22Rv1 (cell line): ENCODE measurements around the gene ACOX1.

ENCODE experiments used
- H3K27ac ChIP-seq: fragments of 450-650 bp; 2 replicates; pipeline ENCODE4 v1.5.1; 2017
- ZFX ChIP-seq: fragments of 450-650 bp; IDR thresholded peaks from 2 replicates; pipeline ENCODE4 v1.6.1; 2017; ENCODE audit warnings: antibody characterized with exemption, borderline replicate concordance
- TF ChIP-seq, protein P1 (sequence below): fragments of 450-650 bp; IDR thresholded peaks from 2 replicates; pipeline ENCODE4 v1.5.1; 2017; ENCODE audit warnings: mild to moderate bottlenecking

Gene ACOX1

DNA sequence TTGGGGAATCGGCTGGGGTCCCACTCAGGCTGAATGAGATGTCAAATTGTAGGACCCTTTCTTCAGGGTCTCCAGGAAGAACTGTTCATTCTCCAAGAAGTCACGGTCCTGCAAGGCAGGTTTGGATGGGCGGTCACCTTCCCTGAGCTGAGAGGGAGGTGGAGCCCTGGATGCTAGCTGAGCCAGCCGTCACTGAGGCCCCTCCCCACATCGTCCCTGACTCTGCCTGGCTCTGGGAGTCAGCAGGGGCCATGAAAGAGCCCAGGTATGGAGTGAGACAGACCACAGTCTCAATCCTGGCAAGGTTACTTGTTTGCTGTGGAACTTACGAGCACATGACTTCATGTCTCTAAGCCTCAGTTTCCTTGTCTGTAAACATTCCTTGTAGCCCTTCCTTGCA lies 68.3 kb downstream of the ACOX1 start:
- no peak overlapping the region for H3K27ac ChIP-seq
- TF ChIP-seq, protein P1, sequence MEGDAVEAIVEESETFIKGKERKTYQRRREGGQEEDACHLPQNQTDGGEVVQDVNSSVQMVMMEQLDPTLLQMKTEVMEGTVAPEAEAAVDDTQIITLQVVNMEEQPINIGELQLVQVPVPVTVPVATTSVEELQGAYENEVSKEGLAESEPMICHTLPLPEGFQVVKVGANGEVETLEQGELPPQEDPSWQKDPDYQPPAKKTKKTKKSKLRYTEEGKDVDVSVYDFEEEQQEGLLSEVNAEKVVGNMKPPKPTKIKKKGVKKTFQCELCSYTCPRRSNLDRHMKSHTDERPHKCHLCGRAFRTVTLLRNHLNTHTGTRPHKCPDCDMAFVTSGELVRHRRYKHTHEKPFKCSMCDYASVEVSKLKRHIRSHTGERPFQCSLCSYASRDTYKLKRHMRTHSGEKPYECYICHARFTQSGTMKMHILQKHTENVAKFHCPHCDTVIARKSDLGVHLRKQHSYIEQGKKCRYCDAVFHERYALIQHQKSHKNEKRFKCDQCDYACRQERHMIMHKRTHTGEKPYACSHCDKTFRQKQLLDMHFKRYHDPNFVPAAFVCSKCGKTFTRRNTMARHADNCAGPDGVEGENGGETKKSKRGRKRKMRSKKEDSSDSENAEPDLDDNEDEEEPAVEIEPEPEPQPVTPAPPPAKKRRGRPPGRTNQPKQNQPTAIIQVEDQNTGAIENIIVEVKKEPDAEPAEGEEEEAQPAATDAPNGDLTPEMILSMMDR: no peak
- no peak for TF ChIP-seq ZFX

DNA sequence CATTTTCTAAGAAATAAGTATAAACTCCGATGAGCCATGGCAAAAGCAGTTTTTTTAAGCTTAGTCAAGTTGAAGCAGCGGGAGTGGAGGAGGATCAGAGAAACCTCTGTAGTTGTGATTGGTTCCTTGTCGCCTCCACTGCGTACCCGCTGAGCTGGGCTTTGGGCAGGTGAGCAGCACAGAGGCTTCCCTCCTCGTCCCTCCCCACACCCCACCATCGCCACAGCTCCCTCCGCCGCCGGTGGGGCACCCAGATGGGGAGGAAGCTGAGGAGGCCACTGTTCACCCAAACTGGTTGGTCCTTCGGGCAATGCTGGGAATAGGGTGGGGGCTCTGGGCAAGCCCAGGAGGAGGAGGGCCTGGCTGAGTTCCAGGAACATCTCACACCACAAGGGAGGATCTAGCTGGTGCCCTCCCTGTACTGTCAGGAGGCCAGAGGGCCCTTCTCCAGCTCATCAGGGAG lies 69.1 kb downstream of the ACOX1 start:
- H3K27ac ChIP-seq: no peak overlapping the region
- TF ChIP-seq ZFX: no peak
- TF ChIP-seq, protein P1: no peak

DNA sequence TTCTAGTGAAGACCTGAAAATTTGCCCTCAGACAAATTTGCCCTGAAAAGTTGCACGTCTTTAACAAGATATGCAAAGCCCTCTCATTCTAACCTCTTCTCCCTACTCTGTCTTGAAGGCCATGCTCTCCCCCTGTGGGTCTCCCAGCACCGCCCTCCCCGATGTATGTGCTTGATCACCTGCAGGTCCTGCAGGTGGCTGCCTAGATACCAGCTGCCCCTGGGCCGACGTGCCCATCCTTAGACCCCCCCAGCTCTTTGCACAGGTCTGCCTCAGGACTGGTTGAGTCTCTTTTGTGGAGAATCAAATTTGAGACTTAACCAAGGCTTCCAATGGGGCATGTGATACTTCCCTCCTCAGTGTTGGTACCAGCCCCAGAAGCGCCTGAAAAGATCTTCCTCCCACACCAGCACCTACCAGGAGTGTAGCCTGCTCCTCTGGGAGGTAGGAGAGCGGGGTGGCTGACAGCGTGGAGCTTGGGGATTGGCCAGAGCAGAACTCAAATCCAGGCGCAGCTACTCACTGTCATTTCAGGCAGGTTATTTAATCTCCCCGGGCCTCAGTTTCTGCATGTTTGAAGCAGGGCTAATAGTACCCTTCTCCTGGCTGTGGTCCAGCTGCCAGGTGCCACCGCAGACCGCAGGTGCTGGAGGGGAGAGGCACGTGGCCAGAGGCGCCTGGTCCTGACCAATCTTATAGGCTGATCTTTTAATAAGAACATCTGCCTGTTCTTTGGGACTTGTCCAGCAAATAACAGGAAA lies 69.7 kb downstream of the ACOX1 start:
- no peak overlapping the region for H3K27ac ChIP-seq
- TF ChIP-seq ZFX: no peak
- TF ChIP-seq, protein P1: no peak

DNA sequence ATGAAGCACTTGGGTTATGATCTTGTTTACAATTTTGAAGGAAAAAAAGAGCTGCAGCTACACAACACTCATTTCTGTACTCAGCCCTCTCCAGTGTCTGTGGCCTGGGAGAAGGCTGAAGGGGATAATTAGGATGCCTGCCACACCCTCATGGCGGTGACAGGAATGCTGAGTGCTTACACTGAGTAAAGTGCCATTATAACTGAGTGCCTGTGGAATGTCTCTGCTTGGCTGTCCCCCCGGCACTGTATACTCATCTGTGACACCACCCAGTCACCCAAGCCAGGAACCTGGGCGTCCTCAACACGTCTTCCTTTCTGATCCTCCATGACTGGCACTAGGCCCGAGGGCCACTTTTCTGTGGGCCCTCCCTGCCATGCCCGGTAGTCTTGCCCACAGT lies 70.8 kb downstream of the ACOX1 start:
- TF ChIP-seq ZFX: no peak
- TF ChIP-seq, protein P1: no peak
- H3K27ac ChIP-seq: no peak overlapping the region

DNA sequence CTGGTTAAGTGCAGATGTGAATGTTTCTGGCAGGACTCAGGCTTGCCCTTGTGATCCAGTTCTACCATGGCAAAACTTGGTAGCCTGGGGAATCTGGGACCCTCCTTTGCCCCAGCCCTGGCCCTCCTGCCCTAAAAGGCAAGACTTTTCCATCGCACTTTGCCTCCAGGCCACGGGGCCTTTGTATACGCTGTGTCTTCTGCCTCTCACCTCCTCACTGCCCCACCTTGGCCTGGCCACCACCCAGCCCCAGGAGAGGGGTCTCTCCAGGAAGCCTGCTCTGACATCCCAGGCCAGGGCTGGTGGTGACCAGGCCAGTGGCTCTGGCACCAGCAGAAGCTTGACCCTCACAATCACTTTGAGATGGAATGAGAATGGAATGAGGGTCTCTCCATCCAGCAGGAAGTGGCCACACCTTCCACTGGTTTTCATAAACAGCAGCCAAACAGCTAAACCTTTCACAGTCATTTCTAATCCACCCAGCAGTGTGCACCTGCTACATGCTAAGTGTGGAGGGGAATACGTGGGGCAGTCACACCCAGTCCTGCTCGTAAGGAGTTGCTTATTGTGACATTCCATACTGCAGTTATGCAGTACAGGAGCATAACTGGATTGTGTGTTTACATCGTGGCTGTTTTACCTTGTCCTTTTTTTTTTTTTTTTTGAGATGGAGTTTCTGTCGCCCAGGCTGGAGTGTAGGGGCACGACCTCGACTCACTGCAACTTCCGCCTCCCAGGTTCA lies 72.7 kb downstream of the ACOX1 start:
- TF ChIP-seq, protein P1: no peak
- no peak for TF ChIP-seq ZFX
- peak overlapping the region; percentile 85 for H3K27ac ChIP-seq

DNA sequence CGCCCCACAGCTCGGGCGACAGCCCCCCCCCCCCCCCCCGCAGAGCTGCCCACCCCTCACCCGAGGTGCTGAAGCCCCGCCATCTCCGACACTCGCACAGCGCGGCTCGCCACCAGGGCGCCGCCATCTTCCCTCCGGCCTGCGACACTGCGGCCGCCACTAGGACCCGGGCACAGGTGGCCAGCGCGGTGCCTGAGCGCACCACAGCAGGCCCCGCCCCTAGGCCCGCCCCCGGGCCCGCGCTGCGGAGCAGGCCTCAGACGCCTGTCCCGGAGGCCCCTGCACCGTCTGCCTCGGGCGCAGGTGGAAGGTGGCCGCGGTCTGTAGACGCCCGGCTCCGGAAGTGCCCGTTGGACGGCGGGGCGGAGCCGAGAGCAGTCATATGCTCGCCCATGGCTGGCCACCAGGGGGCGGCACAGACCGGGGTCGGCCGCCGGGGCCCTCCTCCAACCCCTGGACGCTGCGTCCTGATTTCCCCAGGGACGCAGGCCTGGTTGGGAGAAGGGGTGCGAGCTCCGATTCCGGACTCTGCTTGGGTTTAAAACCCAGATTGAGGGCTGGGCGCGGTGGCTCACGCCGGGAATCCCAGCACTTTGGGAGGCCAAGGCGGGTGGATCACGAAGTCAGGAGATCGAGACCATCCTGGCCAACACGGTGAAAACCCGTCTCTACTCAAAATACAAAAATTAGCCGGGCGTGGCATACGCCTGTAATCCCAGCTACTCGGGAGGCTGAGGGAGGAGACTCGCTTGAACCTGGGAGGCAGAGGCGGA lies 74.0 kb downstream of the ACOX1 start, which contains the start of gene MRPL38:
Gene MRPL38, minus strand, starts transcription at position 136 of the 773 bp plus-strand sequence. Its CDS starts 9 bp downstream, at position 127.
- TF ChIP-seq, protein P1: peak; percentile 97
- TF ChIP-seq ZFX: no peak
- H3K27ac ChIP-seq: peak within 1 kb of the TSS; percentile 85
